Kidney (tissue), 14 donors: Measurements from ENCODE around the gene CEP72. TPM values are rescaled to one million over a fixed set of nuclear protein-coding genes. Genes with fewer than 3 reads are reported as not detected.

Experiments used
- DNase-seq, 5 donors: peaks; one replicate each; pipeline ENCODE4 v3.0.0-alpha.2; 2013 to 2020
- FAIRE-seq: peaks from 2 replicates; lab custom pipeline; 2012; peaks lifted over from hg19 to GRCh38; lab: Jason Lieb, UNC
- H3K27ac ChIP-seq, 2 donors: one replicate each; pipeline ENCODE4 v1.7.0; 2013; ENCODE audit warnings: low read depth in 2 of 2, low read length in 2 of 2, inconsistent platforms in 1 of 2
- H3K27me3 ChIP-seq: one replicate; pipeline ENCODE4 v1.7.1; 2013; ENCODE audit warnings: low read length, inconsistent platforms; ENCODE audit not compliant: control insufficient read depth, insufficient read depth
- H3K36me3 ChIP-seq, 3 donors: one replicate each; pipeline versions ENCODE4 v1.7.0 to v1.7.1; 2013; ENCODE audit warnings: low read length in 3 of 3, control low read depth in 1 of 3, inconsistent platforms in 1 of 3; ENCODE audit not compliant: insufficient read depth in 3 of 3, control insufficient read depth in 2 of 3
- H3K4me1 ChIP-seq, 3 donors: one replicate each; pipeline versions ENCODE4 v1.7.0 to v1.7.1; 2013; ENCODE audit warnings: low read length in 3 of 3, inconsistent platforms in 1 of 3, low read depth in 1 of 3; ENCODE audit not compliant: control insufficient read depth in 2 of 3, insufficient read depth in 2 of 3
- H3K4me3 ChIP-seq, 3 donors: one replicate each; pipeline versions ENCODE4 v1.7.0 to v1.8.1; 2013; ENCODE audit warnings: low read length in 3 of 3, control low read depth in 1 of 3, inconsistent platforms in 1 of 3
- H3K9ac ChIP-seq, 3 donors: one replicate each; pipeline versions ENCODE4 v1.7.0 to v1.7.1; 2013; ENCODE audit warnings: low read length in 3 of 3, control low read depth in 1 of 3, inconsistent platforms in 1 of 3
- H3K9me3 ChIP-seq, 3 donors: one replicate each; pipeline versions ENCODE4 v1.7.0 to v1.7.1; 2013; ENCODE audit warnings: low read length in 3 of 3, control low read depth in 1 of 3, inconsistent platforms in 1 of 3; ENCODE audit not compliant: control insufficient read depth in 2 of 3, insufficient read depth in 1 of 3
- CTCF ChIP-seq: IDR thresholded peaks from 3 replicates; pipeline ENCODE4 v1.5.1; 2012; ENCODE audit warnings: mild to moderate bottlenecking, moderate library complexity, borderline replicate concordance; ENCODE audit not compliant: insufficient read depth; ENCODE audit errors: extremely low read depth
- intact Hi-C: fragments of 100-400 bp; cut with DNase I; formaldehyde crosslinking; loops from one replicate; pipeline ENCODE4 v1.11.1; 2022
- polyA plus RNA-seq: library from polyadenylated mRNA; stranded (reverse); fragments of 350-450 nt; fragmentation: Illumina TruSeq; extraction: RNeasy Lipid Tissue Mini Kit (QIAGEN cat#74804); gene quantifications from one replicate; pipeline ENCODE4 v1.2.3, GENCODE V29; 2014; ENCODE audit warnings: low read depth, low replicate concordance; ENCODE audit not compliant: insufficient read depth
- total RNA-seq: library from RNA; stranded (reverse); fragmentation: NEBNext Ultra II Directional; extraction: Animal tissue kit (Norgen Biotek cat#: 25700); gene quantifications from one replicate; pipeline ENCODE4 v1.2.1, GENCODE V29; 2021
- donor health status: control.
- donor health status: control.
- donor health status: control.
- donor health status: control.
- donor health status: control.
- donor health status: DM: yes; HTN: yes; CAD: no.
- donor health status: Normal renal cell carcinoma (clear cell type).

The CEP72 gene
- total and polyA plus RNA-seq, 2 donors from 2014 or later = 1.1 to 7.8 TPM

DNA sequence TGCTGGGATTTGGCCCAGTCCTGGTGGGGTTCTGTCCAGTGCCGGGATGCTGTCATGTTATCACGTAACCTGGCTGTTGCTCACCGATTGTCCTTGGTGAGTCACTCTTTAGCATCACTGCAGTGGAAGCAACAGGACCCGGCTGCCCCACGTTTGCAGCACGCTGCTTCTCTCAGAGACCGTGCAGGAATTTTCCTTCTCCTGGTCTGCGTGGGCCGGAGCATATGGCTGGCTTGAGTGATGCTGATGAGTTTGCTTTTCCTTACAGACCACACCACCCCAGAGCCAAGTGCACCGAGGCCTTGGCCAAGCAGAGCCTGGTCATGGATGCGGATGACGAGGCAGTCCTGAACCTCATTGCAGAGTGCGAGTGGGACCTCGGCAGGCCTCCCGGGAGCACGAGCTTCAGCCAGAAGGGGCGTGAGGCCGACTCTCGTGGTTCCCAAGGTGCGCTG, 21.4 kb downstream of the CEP72 start:
- intact Hi-C loops = no loop called here
- Histone ChIP-seq H3K27ac (no peak overlapping the region), H3K4me3 (no peak overlapping the region), H3K27me3 (no peaks in the 10 kb centered on the region), H3K9ac (no peak overlapping the region), H3K9me3 (no peaks in the 10 kb centered on the region), H3K36me3 (peaks cover 0 to 12% (median 4%) of the 10 kb centered on the region in 3 donors), H3K4me1 (no peaks in the 10 kb centered on the region)
- no peak for FAIRE-seq
- no peak for TF ChIP-seq CTCF
- peak in 1 of 5 donors; percentile 54 for DNase-seq

DNA sequence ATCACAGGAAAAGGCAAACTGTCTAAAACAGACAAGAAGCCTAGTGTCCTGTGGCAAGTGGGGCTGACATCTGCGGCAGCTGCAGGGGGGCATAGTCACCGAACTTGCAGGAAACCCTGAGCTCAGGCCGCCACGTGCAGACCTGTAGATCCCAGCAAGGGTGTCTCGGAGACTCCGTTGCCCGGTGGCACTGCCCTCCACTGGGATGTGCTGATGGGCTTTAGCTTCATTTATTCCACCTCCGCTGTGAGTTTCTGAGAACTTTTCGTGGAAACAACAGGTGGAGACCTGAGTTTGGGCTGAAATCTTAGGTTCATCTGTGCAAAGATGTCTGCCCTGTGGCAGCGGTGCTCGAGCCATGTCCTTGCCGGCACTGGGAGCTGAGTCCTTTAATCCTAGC, 22.1 kb downstream of the CEP72 start:
- Histone ChIP-seq H3K36me3 (peaks cover 0 to 12% (median 4%) of the 10 kb centered on the region in 3 donors), H3K9ac (no peak overlapping the region), H3K27ac (no peak overlapping the region), H3K4me1 (no peaks in the 10 kb centered on the region), H3K9me3 (no peaks in the 10 kb centered on the region), H3K27me3 (no peaks in the 10 kb centered on the region), H3K4me3 (no peak overlapping the region)
- FAIRE-seq (no peak), DNase-seq (peak in 1 of 5 donors; percentile 50)
- no peak for TF ChIP-seq CTCF
- intact Hi-C loops = no loop called here

DNA sequence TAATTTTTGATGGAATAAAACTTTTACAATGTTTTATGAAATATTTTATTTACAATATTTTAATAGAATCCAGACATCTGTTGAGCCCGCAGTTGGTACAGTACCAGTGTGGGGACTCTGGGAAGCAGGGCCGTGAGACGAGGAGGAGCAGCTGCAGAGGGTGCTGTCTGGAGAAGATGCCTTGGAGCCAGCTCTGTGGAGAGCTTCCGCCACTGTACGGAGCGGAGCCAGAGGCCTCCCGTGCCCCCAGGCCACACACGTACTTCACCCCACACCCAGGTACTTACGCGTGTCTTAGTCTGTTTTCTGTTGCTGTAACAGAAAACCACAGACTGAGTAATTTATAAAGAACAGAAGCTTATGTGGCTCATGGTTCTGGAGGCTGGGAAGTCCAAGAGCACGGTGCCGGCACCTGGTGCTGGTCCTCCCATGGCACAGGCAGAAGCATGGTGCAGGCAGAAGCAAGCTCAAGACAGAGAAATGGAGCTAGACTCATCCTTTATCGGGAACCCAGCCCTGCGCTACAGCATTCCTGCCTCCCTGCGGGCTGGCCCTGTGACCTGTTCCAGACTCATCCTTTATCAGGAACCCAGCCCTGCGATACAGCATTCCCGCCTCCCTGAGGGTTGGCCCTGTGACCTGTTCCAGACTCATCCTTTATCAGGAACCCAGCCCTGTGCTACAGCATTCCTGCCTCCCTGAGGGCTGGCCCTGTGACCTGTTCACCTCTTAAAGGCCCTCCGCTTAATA, 23.3 kb downstream of the CEP72 start:
- Histone ChIP-seq H3K9ac (no peak overlapping the region), H3K27me3 (no peaks in the 10 kb centered on the region), H3K4me1 (no peaks in the 10 kb centered on the region), H3K27ac (no peak overlapping the region), H3K4me3 (no peak overlapping the region), H3K9me3 (no peaks in the 10 kb centered on the region), H3K36me3 (peaks cover 0 to 12% (median 6%) of the 10 kb centered on the region in 3 donors)
- FAIRE-seq = no peak
- intact Hi-C loops = no loop called here
- peak in 1 of 5 donors; percentile 58 for DNase-seq
- no peak for TF ChIP-seq CTCF
